Measurements from ENCODE around the gene PDX1.

PDX1 gene

DNA sequence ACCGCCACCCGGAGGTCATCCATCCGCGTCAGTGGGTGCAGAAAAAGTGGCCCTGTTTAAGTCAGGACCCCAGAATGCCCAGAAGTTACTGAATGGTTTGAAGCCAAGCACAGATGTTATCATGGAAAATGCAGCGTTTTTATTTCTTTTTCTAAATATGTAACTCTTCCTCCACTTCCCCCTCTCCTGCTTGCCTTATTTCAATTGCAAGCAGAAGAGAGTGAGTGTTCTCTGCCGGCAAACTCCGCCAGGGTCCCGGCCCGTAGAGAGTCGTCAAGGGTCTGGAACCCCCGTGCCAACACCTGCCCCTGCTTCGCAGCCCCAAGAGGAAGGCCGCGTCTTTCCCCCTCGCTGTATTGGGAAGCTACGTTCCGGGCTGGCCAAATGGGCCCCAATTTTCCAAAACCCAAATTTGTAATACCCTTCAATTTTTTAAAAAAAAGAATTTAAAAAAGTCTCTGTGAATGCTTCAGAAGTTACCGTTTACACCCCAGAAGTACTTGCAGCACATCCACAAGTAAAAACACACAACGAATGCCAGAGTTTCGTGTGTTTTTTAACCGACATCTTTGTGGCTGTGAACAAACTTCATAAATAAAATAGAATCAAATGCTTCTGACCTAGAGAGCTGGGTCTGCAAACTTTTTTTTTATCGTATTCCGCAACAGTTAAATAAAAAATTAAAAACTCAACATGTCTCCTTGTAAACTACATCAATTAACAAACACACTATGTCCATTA is 712 bp upstream of the PDX1 start:
- TF ChIP-seq, protein P1, sequence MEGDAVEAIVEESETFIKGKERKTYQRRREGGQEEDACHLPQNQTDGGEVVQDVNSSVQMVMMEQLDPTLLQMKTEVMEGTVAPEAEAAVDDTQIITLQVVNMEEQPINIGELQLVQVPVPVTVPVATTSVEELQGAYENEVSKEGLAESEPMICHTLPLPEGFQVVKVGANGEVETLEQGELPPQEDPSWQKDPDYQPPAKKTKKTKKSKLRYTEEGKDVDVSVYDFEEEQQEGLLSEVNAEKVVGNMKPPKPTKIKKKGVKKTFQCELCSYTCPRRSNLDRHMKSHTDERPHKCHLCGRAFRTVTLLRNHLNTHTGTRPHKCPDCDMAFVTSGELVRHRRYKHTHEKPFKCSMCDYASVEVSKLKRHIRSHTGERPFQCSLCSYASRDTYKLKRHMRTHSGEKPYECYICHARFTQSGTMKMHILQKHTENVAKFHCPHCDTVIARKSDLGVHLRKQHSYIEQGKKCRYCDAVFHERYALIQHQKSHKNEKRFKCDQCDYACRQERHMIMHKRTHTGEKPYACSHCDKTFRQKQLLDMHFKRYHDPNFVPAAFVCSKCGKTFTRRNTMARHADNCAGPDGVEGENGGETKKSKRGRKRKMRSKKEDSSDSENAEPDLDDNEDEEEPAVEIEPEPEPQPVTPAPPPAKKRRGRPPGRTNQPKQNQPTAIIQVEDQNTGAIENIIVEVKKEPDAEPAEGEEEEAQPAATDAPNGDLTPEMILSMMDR (conservative IDR thresholded peaks at IDR 0.05), result no peak
- TF ChIP-seq ZFX (IDR thresholded peaks at IDR 0.05), result no peak
- no peak overlapping the region for H3K27ac ChIP-seq

DNA sequence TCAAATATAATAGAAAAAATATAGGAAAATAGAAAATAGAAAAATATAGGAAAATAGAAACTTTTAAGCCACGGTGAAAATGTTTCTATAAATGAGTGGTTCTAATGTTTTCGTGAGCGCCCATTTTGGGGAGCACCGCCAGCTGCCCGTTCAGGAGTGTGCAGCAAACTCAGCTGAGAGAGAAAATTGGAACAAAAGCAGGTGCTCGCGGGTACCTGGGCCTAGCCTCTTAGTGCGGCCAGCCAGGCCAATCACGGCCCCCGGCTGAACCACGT is 204 bp upstream of the PDX1 start:
- no peak for TF ChIP-seq ZFX (IDR thresholded peaks at IDR 0.05)
- TF ChIP-seq, protein P1 (conservative IDR thresholded peaks at IDR 0.05), result no peak
- H3K27ac ChIP-seq, result peak overlapping the region; percentile 35; the same call in 1 of the 2 replicates

DNA sequence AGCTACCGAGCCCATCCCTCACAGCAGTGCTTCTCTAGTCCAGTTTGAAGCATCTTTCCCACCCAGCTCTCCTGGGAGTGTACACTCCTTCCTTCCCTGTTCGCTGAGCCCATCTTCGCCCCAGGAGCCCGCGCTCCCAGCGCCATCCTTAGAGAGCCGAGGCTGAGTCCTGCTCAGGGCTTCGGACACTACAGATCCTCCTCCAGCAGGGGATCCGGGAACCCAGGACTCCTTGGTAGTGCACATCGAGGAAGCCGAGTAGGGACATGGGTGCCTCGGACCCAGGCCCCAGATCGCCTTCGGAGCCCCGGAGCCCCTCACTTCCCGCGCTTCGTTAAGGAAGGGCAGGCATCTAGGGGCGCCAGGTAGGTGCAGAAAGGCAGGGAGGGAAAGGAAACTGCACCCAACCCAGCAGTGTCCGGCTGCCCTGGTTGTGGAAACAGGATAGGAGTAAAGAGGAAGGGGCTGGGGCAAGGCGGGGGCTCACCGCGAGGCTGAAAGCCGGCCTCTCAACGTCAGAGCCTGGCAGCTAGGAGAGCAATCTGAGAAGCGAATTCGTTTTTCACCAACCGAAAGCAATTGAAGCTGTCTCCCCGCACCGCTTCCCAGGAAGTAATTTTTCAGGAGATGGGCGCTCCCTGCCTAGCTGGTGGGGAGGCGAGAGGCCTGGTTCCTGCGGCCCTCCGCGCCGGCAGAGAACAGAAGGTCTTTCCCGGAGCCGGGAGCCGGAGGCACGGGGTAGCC is 1.0 kb downstream of the PDX1 start:
- no peak for TF ChIP-seq ZFX (IDR thresholded peaks at IDR 0.05)
- TF ChIP-seq, protein P1 (conservative IDR thresholded peaks at IDR 0.05), result no peak
- peak overlapping the region; percentile 35; the same call in 1 of the 2 replicates for H3K27ac ChIP-seq

DNA sequence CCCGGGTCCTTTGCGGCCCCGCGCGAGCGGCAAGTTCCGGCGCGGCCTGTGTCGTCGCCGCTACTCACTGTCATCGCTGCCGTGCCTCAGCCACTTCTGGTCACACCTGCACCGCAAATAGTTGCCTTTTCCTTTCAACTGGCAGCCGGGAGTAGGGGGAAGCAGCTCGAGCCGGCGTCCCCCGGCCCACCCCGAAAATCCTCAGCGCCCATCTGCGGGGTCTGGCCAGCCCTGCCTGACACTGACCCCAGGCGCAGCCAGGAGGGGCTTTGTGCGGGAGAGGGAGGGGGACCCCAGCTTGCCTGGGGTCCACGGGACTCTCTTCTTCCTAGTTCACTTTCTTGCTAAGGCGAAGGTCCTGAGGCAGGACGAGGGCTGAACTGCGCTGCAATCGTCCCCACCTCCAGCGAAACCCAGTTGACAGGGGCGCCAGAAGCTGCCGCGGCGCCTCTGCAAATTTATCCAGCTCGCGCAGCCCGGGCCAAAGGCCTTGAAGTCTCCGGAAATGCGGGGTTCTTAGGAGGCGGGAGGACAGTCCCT is 1.7 kb downstream of the PDX1 start:
- H3K27ac ChIP-seq, result no peak overlapping the region
- TF ChIP-seq, protein P1 (conservative IDR thresholded peaks at IDR 0.05), result no peak
- TF ChIP-seq ZFX (IDR thresholded peaks at IDR 0.05), result no peak

DNA sequence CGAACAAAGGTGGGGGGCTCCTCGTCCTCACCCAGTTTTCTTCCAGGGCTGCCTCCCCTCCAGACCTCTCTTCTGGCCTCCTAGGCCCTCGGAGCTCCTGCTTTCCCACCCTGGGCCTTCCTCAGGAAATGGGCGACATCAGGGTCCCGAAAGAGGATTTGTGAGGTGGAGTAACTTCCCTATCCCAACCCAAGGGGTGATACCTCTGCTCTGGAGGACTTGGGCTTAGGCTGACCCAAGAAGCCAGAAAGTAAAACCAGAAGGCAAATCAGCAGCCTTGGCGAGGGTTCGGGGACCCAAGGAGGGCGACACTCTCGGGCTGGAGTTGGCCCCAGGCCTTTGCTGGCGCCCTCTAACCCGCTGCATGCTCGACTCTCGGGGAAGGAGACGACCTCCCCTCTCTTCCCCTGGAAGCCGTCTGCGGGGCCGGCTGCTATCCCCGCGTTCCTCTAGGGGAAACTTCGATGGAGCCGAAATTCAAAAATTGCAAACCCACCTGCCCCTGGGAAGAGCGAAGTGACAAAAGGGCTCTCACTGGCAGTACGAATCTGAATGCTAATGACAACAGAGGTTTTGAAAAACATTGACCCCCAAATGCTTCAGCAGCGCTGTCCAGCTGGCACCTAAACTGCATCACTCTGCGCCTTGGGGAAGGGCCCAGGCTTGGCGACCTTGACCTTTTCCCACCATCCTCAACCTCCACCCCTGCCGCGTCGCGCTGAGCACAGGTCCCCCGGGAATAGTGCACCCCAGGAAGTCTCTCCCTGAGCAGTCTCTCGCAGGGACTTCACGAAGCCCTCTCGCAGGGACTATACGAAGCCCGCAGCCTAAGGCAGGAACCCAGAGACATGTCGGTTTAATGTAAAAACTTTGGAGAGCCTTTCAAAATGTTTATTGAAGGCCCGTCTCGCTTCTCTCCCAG is 2.4 kb downstream of the PDX1 start:
- no peak overlapping the region for H3K27ac ChIP-seq
- TF ChIP-seq, protein P1 (conservative IDR thresholded peaks at IDR 0.05), result no peak
- no peak for TF ChIP-seq ZFX (IDR thresholded peaks at IDR 0.05)

DNA sequence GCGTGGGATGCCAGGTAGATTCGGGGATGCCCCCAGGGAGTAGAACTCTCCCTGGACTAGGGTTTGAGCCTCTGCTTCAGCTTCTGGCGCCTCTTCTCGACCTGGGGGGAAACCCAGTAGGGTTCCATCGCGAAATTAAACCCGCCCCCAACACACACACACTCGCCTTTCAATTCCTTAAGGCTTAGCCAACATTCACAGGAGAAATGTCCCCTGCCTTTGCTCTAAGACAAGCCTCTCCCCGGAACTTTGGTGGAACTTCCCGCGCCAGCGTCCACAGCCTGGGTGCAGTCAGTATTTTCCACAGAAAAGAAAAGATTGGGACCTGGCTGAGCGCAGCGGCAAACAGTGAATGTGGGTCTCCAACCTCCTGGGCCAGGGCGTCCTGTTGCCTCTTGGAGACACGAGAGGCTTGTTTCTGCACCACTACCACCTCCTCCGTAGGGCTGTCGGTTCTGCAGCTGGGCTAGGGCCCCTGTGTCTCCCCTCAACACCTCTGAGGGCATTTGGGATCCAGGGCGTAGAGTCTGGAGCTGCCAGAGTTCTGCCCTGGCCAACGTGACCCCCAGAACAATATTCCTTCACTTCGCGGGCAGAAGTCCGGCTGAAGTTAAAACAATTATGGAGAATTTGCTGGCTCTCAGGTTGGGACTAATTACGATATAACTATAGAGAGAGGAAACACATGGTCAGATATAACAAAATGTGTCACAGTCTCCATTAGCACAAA is 3.2 kb downstream of the PDX1 start:
- H3K27ac ChIP-seq, result no peak overlapping the region
- TF ChIP-seq ZFX (IDR thresholded peaks at IDR 0.05), result no peak
- TF ChIP-seq, protein P1 (conservative IDR thresholded peaks at IDR 0.05), result no peak
